Thoracic aorta (tissue), 2 donors: Measurements from ENCODE around the gene RND2. TPM values are rescaled to one million over a fixed set of nuclear protein-coding genes. Genes with fewer than 3 reads are reported as not detected.

Source experiments
- ATAC-seq: fragments of 150-250 bp; one replicate; pipeline ENCODE4 v1.8.0; 2017; ENCODE audit warnings: low read depth; ENCODE audit not compliant: insufficient number of reproducible peaks, low FRiP score
- DNase-seq: peaks from one replicate; pipeline ENCODE4 v3.0.0-alpha.2; 2020; ENCODE audit warnings: low spot score
- H3K27ac ChIP-seq, 2 donors: fragments of 200-600 bp; sonication (generic); 1 replicate in 1 of 2; 2 replicates in 1 of 2; pipeline ENCODE4 v1.5.1; 2016; ENCODE audit warnings: mild to moderate bottlenecking in 2 of 2, moderate library complexity in 2 of 2
- H3K27me3 ChIP-seq: fragments of 200-600 bp; sonication (generic); replicated peaks from 2 replicates; pipeline ENCODE4 v1.6.0; 2016; ENCODE audit warnings: mild to moderate bottlenecking; ENCODE audit not compliant: insufficient read depth
- H3K36me3 ChIP-seq: fragments of 200-600 bp; sonication (generic); one replicate; pipeline ENCODE4 v1.5.1; 2016
- H3K4me1 ChIP-seq, 2 donors: fragments of 200-600 bp; sonication (generic); 1 replicate in 1 of 2; 2 replicates in 1 of 2; pipeline versions ENCODE4 v1.5.1 to v1.6.0; 2016; ENCODE audit warnings: low read depth in 2 of 2, mild to moderate bottlenecking in 1 of 2; ENCODE audit not compliant: control insufficient read depth in 1 of 2
- H3K4me3 ChIP-seq: fragments of 200-600 bp; sonication (generic); 2 replicates; pipeline ENCODE4 v1.5.1; 2016; ENCODE audit warnings: mild to moderate bottlenecking
- H3K9me3 ChIP-seq: fragments of 200-600 bp; sonication (generic); 2 replicates; pipeline ENCODE4 v1.5.1; 2016
- total RNA-seq, 2 donors: library from RNA; depleted of rRNA; stranded (reverse); fragments of >200 nt; gene quantifications; one replicate each; pipeline versions ENCODE4 v1.1.0 to v1.2.3, GENCODE V29; 2016
- TF ChIP-seq, protein P1 (sequence below): fragments of 200-600 bp; sonication (generic); IDR thresholded peaks from one replicate; pipeline ENCODE4 v1.5.1; 2019; ENCODE audit warnings: antibody characterized with exemption

The RND2 gene
- total RNA-seq, 2 donors from 2014 or later = 0.81 to 2.4 TPM

DNA sequence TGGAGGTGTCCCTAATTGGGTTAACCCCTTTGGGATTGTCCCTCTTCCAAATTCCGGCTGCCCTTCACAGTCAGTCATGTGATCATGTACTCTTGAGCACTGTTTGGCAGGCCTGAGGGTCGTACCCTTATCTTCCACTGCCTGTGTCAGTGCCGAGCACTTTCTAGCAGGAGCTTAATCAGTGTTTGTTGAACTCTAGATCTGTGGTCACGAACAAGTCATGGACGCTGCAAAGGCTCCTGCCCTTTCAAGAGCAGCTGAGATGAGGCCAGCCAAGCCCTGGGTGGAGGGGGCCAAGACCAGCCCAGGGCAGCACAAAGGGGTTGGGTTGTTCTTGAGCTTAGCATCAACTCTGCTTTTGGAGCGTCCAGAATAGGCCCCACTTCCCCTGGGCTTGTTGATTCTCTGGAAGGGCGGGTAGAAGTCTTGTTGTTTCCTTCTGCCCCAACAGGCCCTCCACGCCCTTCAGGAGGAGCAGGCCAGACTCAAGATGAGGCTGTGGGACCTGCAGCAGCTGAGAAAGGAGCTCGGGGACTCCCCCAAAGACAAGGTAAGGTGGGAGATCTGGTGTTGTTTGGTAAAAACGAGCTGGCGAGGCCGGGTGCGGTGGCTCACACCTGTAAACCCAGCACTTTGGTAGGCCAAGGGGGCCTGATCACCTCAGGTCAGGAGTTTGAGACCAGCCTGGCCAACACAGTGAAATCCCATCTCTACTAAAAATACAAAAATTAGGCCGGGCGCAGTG lies 13.1 kb upstream of the RND2 start:
- no peaks in the 10 kb centered on the region for H3K27me3 ChIP-seq
- TF ChIP-seq, protein P1, sequence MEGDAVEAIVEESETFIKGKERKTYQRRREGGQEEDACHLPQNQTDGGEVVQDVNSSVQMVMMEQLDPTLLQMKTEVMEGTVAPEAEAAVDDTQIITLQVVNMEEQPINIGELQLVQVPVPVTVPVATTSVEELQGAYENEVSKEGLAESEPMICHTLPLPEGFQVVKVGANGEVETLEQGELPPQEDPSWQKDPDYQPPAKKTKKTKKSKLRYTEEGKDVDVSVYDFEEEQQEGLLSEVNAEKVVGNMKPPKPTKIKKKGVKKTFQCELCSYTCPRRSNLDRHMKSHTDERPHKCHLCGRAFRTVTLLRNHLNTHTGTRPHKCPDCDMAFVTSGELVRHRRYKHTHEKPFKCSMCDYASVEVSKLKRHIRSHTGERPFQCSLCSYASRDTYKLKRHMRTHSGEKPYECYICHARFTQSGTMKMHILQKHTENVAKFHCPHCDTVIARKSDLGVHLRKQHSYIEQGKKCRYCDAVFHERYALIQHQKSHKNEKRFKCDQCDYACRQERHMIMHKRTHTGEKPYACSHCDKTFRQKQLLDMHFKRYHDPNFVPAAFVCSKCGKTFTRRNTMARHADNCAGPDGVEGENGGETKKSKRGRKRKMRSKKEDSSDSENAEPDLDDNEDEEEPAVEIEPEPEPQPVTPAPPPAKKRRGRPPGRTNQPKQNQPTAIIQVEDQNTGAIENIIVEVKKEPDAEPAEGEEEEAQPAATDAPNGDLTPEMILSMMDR = no peak
- peaks cover 12% of the 10 kb centered on the region for H3K36me3 ChIP-seq
- H3K4me3 ChIP-seq = no peak overlapping the region
- peaks cover 0 to 6% of the 10 kb centered on the region in 2 donors for H3K4me1 ChIP-seq
- H3K9me3 ChIP-seq = no peaks in the 10 kb centered on the region
- DNase-seq (no peak), ATAC-seq (no peak)
- no peak overlapping the region for H3K27ac ChIP-seq

DNA sequence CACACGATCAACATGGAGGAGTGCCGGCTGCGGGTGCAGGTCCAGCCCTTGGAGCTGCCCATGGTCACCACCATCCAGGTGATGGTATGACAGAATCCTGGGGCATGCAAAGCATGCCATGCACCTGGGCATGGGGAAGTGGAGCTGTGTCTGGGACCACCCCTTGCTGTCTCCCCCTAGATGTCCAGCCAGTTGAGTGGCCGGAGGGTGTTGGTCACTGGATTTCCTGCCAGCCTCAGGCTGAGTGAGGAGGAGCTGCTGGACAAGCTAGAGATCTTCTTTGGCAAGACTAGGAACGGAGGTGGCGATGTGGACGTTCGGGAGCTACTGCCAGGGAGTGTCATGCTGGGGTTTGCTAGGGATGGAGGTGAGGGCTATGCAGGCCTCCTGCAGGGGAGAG lies 11.7 kb upstream of the RND2 start:
- Histone ChIP-seq H3K36me3 (peaks cover 12% of the 10 kb centered on the region), H3K27me3 (no peaks in the 10 kb centered on the region), H3K4me1 (no peaks in the 10 kb centered on the region), H3K4me3 (no peak overlapping the region), H3K27ac (no peak overlapping the region), H3K9me3 (no peaks in the 10 kb centered on the region)
- TF ChIP-seq, protein P1 = no peak
- ATAC-seq (no peak), DNase-seq (no peak)

DNA sequence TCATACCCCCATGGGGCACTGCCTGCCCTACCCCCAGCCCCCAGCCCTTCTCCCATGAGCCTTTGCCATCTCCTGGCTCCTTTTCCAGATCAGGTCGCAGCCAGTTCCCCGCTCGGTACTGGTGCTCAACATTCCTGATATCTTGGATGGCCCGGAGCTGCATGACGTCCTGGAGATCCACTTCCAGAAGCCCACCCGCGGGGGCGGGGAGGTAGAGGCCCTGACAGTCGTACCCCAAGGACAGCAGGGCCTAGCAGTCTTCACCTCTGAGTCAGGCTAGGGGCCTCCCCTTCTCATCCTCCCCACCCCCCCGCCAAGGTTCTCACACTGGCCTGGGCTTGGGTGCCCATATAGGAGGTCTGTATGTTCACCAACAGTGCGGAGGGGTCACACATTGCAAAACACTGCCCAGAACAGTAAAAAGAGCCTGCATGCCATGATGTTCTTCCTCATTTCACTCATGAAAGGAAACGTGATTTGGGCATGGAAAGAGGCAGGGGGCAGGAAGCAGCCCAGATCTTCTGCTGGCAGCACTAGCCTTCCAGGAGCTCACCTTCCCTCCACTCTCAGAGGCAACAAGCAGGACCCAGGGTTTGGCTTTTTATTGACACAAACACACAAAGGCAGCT lies 10.9 kb upstream of the RND2 start:
- Histone ChIP-seq H3K27me3 (no peaks in the 10 kb centered on the region), H3K4me3 (no peak overlapping the region), H3K27ac (peak overlapping the region in 1 of 2 donors; percentile 13), H3K36me3 (peaks cover 12% of the 10 kb centered on the region), H3K4me1 (no peaks in the 10 kb centered on the region), H3K9me3 (no peaks in the 10 kb centered on the region)
- ATAC-seq (no peak), DNase-seq (no peak)
- TF ChIP-seq, protein P1 = no peak

DNA sequence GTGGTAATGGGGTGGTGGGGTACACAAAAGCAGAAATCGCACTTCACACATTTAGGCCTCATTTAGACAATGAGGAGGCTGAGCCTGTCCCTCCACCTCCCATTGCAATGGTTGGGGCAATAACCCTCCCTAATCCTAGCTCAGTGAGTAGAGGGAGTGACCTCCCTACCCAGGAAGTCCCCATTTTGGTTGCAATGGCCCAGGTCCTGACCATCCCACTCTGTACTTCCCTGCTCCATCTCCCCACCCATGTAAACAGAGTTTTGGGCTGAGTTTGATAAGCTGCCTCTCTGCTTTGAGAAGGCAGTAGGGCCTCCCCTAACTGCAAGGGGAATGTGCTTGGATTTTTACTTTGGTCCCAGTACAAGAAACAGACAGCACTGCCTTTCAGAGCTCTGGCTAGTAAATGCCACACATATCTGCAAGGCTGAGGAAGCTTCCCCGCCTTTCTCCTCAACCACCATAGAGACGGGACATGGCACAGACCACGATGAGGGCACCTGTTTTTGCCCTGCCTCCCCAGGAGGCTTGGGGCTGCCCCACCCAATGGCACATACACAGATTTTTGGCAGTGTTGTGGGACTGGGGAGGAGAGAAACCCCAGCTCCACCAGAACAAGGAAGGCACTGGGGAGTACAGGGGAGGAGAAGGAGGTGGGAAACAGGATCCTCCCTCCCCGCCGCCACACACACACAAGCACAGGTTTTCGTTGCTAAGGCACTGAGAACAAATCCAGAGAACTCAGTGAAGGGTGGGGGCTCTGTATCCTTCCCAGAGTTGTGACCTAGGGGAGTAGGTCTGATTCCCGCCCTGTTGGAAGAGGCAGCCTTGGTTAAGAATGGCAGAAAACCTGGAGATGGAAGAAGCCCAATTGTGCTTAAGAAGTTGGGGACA lies 10.1 kb upstream of the RND2 start:
- DNase-seq (no peak), ATAC-seq (no peak)
- Histone ChIP-seq H3K4me1 (peaks cover 6% of the 10 kb centered on the region in 2 donors), H3K36me3 (peaks cover 12% of the 10 kb centered on the region), H3K9me3 (no peaks in the 10 kb centered on the region), H3K4me3 (no peak overlapping the region), H3K27me3 (no peaks in the 10 kb centered on the region), H3K27ac (peak overlapping the region in 1 of 2 donors; percentile 13)
- TF ChIP-seq, protein P1 = no peak

DNA sequence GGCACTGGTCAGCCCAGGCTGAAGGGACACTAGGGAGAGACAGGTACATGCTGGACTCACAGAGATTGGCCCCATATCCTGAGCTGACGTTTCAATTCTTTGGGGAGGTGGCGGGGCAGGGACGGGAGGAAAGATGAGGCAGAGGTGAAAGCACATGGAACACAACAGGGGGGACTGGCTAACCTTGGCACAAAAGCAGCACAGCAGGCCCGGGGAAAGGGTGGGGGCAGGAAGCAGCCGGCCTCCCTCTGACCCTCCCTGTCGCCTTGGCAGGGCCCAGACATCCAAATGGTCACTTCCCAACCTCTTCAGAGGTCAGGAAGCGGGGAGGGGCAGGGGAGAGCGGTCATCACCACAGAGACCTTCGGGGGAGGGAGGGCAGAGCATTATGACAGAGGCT lies 9.5 kb upstream of the RND2 start:
- Histone ChIP-seq H3K9me3 (no peaks in the 10 kb centered on the region), H3K27ac (no peak overlapping the region), H3K27me3 (no peaks in the 10 kb centered on the region), H3K4me1 (peaks cover 12 to 13% of the 10 kb centered on the region in 2 donors), H3K4me3 (no peak overlapping the region), H3K36me3 (peaks cover 12% of the 10 kb centered on the region)
- no peak for DNase-seq
- ATAC-seq = no peak
- TF ChIP-seq, protein P1 = no peak
